Ishikawa (cell line): ENCODE results near the gene TNRC6B.

Experiments used
- CEBPB ChIP-seq: IDR thresholded peaks from 2 replicates; pipeline ENCODE4 v1.6.1; 2012
- CREB1 ChIP-seq: IDR thresholded peaks from 2 replicates; pipeline ENCODE4 v1.6.1; 2012; ENCODE audit warnings: low read depth
- EGR1 ChIP-seq: IDR thresholded peaks from 2 replicates; pipeline ENCODE4 v1.6.1; 2012
- EP300 ChIP-seq: IDR thresholded peaks from 2 replicates; pipeline ENCODE4 v1.6.1; 2012; ENCODE audit warnings: borderline replicate concordance
- FOXM1 ChIP-seq: IDR thresholded peaks from 2 replicates; pipeline ENCODE4 v1.6.1; 2012; ENCODE audit warnings: low read depth, borderline replicate concordance
- NFIC ChIP-seq: IDR thresholded peaks from 2 replicates; pipeline ENCODE4 v1.6.1; 2012
- RAD21 ChIP-seq: IDR thresholded peaks from 2 replicates; pipeline ENCODE4 v1.6.1; 2012; ENCODE audit warnings: low read depth
- REST ChIP-seq: IDR thresholded peaks from 2 replicates; pipeline ENCODE4 v1.6.1; 2012; ENCODE audit warnings: low read depth, mild to moderate bottlenecking
- TAF1 ChIP-seq: IDR thresholded peaks from 2 replicates; pipeline ENCODE4 v1.6.1; 2012; ENCODE audit warnings: low read depth, mild to moderate bottlenecking
- TEAD4 ChIP-seq: IDR thresholded peaks from 2 replicates; pipeline ENCODE4 v1.6.1; 2012
- USF1 ChIP-seq: IDR thresholded peaks from 2 replicates; pipeline ENCODE4 v1.6.1; 2012
- YY1 ChIP-seq: IDR thresholded peaks from 2 replicates; pipeline ENCODE4 v1.6.1; 2012; ENCODE audit warnings: low read depth
- ZBTB7A ChIP-seq: IDR thresholded peaks from 2 replicates; pipeline ENCODE4 v1.6.1; 2012; ENCODE audit warnings: low read depth
- TF ChIP-seq, protein P1 (sequence below): IDR thresholded peaks from 2 replicates; pipeline ENCODE4 v1.6.1; 2012

GRCh38 chr22:40330086-40330485, 152.4 kb downstream of the TNRC6B start:
- TF ChIP-seq EP300: no peak
- no peak for TF ChIP-seq YY1
- TF ChIP-seq TAF1: no peak
- TF ChIP-seq, protein P1, sequence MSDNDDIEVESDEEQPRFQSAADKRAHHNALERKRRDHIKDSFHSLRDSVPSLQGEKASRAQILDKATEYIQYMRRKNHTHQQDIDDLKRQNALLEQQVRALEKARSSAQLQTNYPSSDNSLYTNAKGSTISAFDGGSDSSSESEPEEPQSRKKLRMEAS: no peak
- no peak for TF ChIP-seq EGR1
- TF ChIP-seq RAD21: no peak
- TF ChIP-seq REST: no peak
- no peak for TF ChIP-seq FOXM1
- no peak for TF ChIP-seq CREB1
- no peak for TF ChIP-seq TEAD4
- no peak for TF ChIP-seq NFIC
- TF ChIP-seq USF1: no peak
- no peak for TF ChIP-seq ZBTB7A
- TF ChIP-seq CEBPB: no peak
